Adrenal gland (tissue), 12 donors: Measurements from ENCODE around the gene MUC5B. TPM values are rescaled to one million over a fixed set of nuclear protein-coding genes. Genes with fewer than 3 reads are reported as not detected.
A peak's percentile ranks its signal among the peaks of the same experiment; 100 is the strongest.
"Not testable (repeated sequence)": the region's sequence is repeated elsewhere in the genome, so short reads cannot be mapped to it uniquely, and the experiment has no call there.

Experiments
- DNase-seq, 7 donors: peaks; one replicate each; pipeline ENCODE4 v3.0.0-alpha.2; 2019 to 2020
- H3K27ac ChIP-seq, 5 donors: fragments of 200-600 bp; sonication (generic) in 4 of 5; 1 replicate in 3 of 5; 2 replicates in 2 of 5; pipeline versions ENCODE4 v1.5.1 to v1.8.0; 2016 to 2020; ENCODE audit warnings: mild to moderate bottlenecking in 1 of 5
- H3K27me3 ChIP-seq: fragments of 200-600 bp; 2 replicates; pipeline ENCODE4 v1.8.0; 2021
- H3K36me3 ChIP-seq, 2 donors: fragments of 200-600 bp; replicated peaks in 1 of 2; 1 replicate in 1 of 2; 2 replicates in 1 of 2; pipeline versions ENCODE4 v1.5.1 to v1.8.0; 2018 to 2022
- H3K4me1 ChIP-seq, 2 donors: fragments of 200-600 bp; replicated peaks in 1 of 2; 1 replicate in 1 of 2; 2 replicates in 1 of 2; pipeline versions ENCODE4 v1.5.1 to v1.8.0; 2018 to 2021
- H3K4me3 ChIP-seq, 4 donors: fragments of 200-600 bp; sonication (generic) in 3 of 4; one replicate each; pipeline ENCODE4 v1.5.1; 2016 to 2018
- H3K9me3 ChIP-seq, 3 donors: fragments of 200-600 bp; sonication (generic) in 1 of 3; replicated peaks in 1 of 3; 1 replicate in 2 of 3; 2 replicates in 1 of 3; pipeline versions ENCODE4 v1.5.1 to v1.8.0; 2016 to 2021
- CTCF ChIP-seq, 6 experiments: fragments of 450-650 bp in 4 of 6; fragments of 200-600 bp in 2 of 6; sonication (generic) in 1 of 6; IDR thresholded peaks; 1 replicate in 5 of 6; 2 replicates in 1 of 6; pipeline versions ENCODE4 v1.5.1 to v1.8.0; 2016 to 2021; ENCODE audit warnings: antibody characterized with exemption in 6 of 6, mild to moderate bottlenecking in 2 of 6, moderate library complexity in 1 of 6
- POLR2A ChIP-seq, 2 donors: fragments of 450-650 bp; IDR thresholded peaks; one replicate each; pipeline ENCODE4 v1.6.1; 2017; ENCODE audit warnings: antibody characterized with exemption in 2 of 2, mild to moderate bottlenecking in 2 of 2, moderate library complexity in 1 of 2
- WGBS, 4 donors: extraction: QIAGEN DNeasy Blood & Tissue Kit in 2 of 4; methylation state at CpG; one replicate each; pipeline versions ENCODE4 v1.1.5 to v1.1.7; 2013 to 2017; 5-methylcytosine and 5-hydroxymethylcytosine counted together
- intact Hi-C, 2 donors: fragments of 100-400 bp; cut with DNase I; formaldehyde crosslinking; loops; one replicate each; pipeline versions ENCODE4 v1.14.1 to v1.15.0; 2022 to 2023
- polyA plus RNA-seq, 3 donors: library from polyadenylated mRNA; stranded (reverse); fragments of 200-250 nt in 2 of 3; fragments of 350-450 nt in 1 of 3; fragmentation: Illumina TruSeq in 1 of 3; extraction: RNeasy Lipid Tissue Mini Kit (QIAGEN cat#74804) in 1 of 3; gene quantifications; one replicate each; pipeline ENCODE4 v1.2.3, GENCODE V29; 2013 to 2014
- total RNA-seq, 9 donors: library from RNA; depleted of rRNA in 4 of 9; stranded (reverse); fragments of >200 nt in 4 of 9; fragments of 120-200 nt in 1 of 9; fragmentation: NEBNext Ultra II Directional in 1 of 9; extraction: Animal tissue kit (Norgen Biotek cat#: 25700) in 1 of 9; gene quantifications; one replicate each; pipeline versions ENCODE4 v1.1.0 to v1.2.4, GENCODE V29; 2013 to 2023
- donor health status: healthy with polysubstance abuse.
- donor health status: Bipolar disorder and iron deficiency.
- donor health status: DM: yes; HTN: yes; CAD: no.
- donor health status: DM: no; HTN: no; CAD: no.
- donor health status: DM: no; HTN: no; CAD: no.
- donor health status: DM: yes; HTN: yes; CAD: no.

MUC5B gene
- total and polyA plus RNA-seq, 12 donors: under 0.01 to 0.95 (median 0.70) TPM; not detected in 7

GRCh38 chr11:1263010-1263409, 40.1 kb downstream of the MUC5B start:
- TF ChIP-seq POLR2A (IDR thresholded peaks at IDR 0.05): no peak
- no peak for TF ChIP-seq CTCF (IDR thresholded peaks at IDR 0.05)
- DNase-seq: no peak
- H3K9me3 ChIP-seq: no peaks in the 10 kb centered on the region
- intact Hi-C loops: no loop called here
- no peaks in the 10 kb centered on the region for H3K27me3 ChIP-seq
- H3K36me3 ChIP-seq: no peaks in the 10 kb centered on the region
- H3K4me3 ChIP-seq: peak overlapping the region in 1 of 4 donors; percentile 45
- 31 to 52% (median 39%) methylated on average over 3 to 7 of the region's 7 CpGs for WGBS, 4 donors
- H3K4me1 ChIP-seq: peaks cover 10 to 12% of the 10 kb centered on the region in 2 donors
- H3K27ac ChIP-seq: peak overlapping the region in 2 of 5 donors; percentile 55 to 64

DNA sequence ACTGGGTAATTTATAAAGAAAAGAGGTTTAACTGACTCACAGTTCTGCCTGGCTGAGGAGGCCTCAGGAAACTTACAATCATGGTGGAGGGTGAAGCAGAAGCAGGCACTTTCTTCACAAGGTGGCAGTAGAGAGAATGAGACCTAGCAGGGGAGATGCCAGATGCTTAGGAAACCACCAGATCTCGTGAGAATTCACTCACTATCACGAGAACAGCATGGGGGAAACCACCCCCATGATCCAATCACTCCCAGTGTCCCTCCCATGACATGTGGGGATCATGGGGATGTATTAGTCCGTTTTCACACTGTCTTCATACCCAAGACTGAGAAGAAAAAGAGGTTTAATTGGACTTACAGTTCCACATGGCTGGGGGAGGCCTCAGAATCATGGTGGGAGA, 41.6 kb downstream of the MUC5B start:
- H3K27ac ChIP-seq, H3K27me3 ChIP-seq, H3K4me3 ChIP-seq, intact Hi-C loops, H3K36me3 ChIP-seq, H3K9me3 ChIP-seq: not testable (repeated sequence)
- TF ChIP-seq CTCF (IDR thresholded peaks at IDR 0.05): peak; percentile 18 to 55 (median 43)
- peak in 4 of 7 donors; percentile 35 to 50 (median 48) for DNase-seq
- H3K4me1 ChIP-seq: peaks cover 10 to 12% of the 10 kb centered on the region in 2 donors
- WGBS, 4 donors: 27 to 30% (median 28%) methylated on average over 3 of the region's 3 CpGs

GRCh38 chr11:1265480-1265879, 42.6 kb downstream of the MUC5B start:
- H3K36me3 ChIP-seq, H3K4me3 ChIP-seq, intact Hi-C loops, DNase-seq, H3K27ac ChIP-seq, H3K9me3 ChIP-seq, H3K27me3 ChIP-seq: not testable (repeated sequence)
- peaks cover 10 to 12% of the 10 kb centered on the region in 2 donors for H3K4me1 ChIP-seq
- 80 to 99% (median 93%) methylated on average over 1 to 4 of the region's 4 CpGs for WGBS, 4 donors

DNA sequence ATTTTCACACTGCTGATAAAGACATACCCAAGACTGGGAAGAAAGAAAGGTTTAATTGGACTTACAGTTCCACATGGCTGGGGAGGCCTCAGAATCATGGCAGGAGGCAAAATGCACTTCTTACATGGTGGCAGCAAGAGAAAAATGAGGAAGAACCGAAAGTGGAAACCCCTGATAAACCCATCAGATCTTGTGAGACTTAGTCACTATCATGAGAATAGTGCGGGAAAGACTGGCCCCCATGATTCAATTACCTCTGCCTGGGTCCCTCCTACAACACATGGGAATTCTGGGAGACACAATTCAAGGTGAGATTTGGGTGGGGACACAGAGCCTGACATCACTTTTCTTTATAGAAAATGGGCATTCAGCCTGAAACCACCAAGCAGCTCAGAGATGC, 44.1 kb downstream of the MUC5B start:
- peaks cover 10% of the 10 kb centered on the region in 2 donors for H3K4me1 ChIP-seq
- H3K27ac ChIP-seq, H3K4me3 ChIP-seq, H3K36me3 ChIP-seq, H3K27me3 ChIP-seq, intact Hi-C loops, H3K9me3 ChIP-seq, DNase-seq: not testable (repeated sequence)
- WGBS, 4 donors: 88 to 95% (median 90%) methylated on average over 2 of the region's 2 CpGs

GRCh38 chr11:1267441-1268100, 44.7 kb downstream of the MUC5B start:
- H3K27ac ChIP-seq: no peak overlapping the region
- H3K36me3 ChIP-seq: no peaks in the 10 kb centered on the region
- no peaks in the 10 kb centered on the region for H3K27me3 ChIP-seq
- DNase-seq: peak in 3 of 7 donors; percentile 45 to 63 (median 48)
- peaks cover 5 to 6% of the 10 kb centered on the region in 2 donors for H3K4me1 ChIP-seq
- intact Hi-C loops: no loop called here
- H3K9me3 ChIP-seq: no peaks in the 10 kb centered on the region
- H3K4me3 ChIP-seq: no peak overlapping the region
- TF ChIP-seq POLR2A (IDR thresholded peaks at IDR 0.05): no peak
- no peak for TF ChIP-seq CTCF (IDR thresholded peaks at IDR 0.05)
- WGBS, 4 donors: 82 to 86% (median 83%) methylated on average over 9 of the region's 9 CpGs
